ENCODE data around the gene FGB.

GRCh38 chr4:154565704-154566103 lies 2.9 kb downstream of the FGB start:
- no peak for TF ChIP-seq CTCF (IDR thresholded peaks at IDR 0.05; ENCODE audit: low read length)
- TF ChIP-seq EZH2phosphoT487 (IDR thresholded peaks at IDR 0.05; ENCODE audit: low read length), result no peak
- TF ChIP-seq EZH2 (optimal IDR thresholded peaks at IDR 0.05; ENCODE audit: low read depth, low read length), result no peak

Data from MM.1S (cell line).